B cell (primary cell): Measurements from ENCODE around the gene GALNT17. TPM values are rescaled to one million over a fixed set of nuclear protein-coding genes. Genes with fewer than 3 reads are reported as not detected.

Source experiments
- ATAC-seq: fragments of 200-7000 bp; cut with Tn5 transposase; one replicate; pipeline ENCODE4 v1.10.0; 2021; ENCODE audit warnings: low read depth, mild to moderate bottlenecking, moderate number of reproducible peaks, moderate library complexity
- CTCF ChIA-PET: fragments of 350-600 bp; sonication (Branson Sonifier 250); formaldehyde crosslinking; loops from one replicate; lab custom pipeline; 2021; ENCODE audit warnings: antibody characterized with exemption, inconsistent platforms; lab: Charles Lee
- POLR2A ChIA-PET: fragments of 350-600 bp; sonication (Branson Sonifier 250); formaldehyde crosslinking; loops from one replicate; lab custom pipeline; 2021; ENCODE audit warnings: antibody characterized with exemption; lab: Charles Lee
- DNase-seq: peaks from one replicate; pipeline ENCODE4 v3.0.0; 2013
- H2AFZ ChIP-seq: 2 replicates; pipeline ENCODE4 v1.6.1; 2012; ENCODE audit warnings: mild to moderate bottlenecking, low read depth, low read length; ENCODE audit not compliant: insufficient read depth, poor library complexity, severe bottlenecking
- H3K27ac ChIP-seq, 2 donors: 1 replicate in 1 of 2; 2 replicates in 1 of 2; pipeline ENCODE4 v1.5.1; 2012 to 2013; ENCODE audit warnings: low read length in 2 of 2, mild to moderate bottlenecking in 2 of 2, moderate library complexity in 1 of 2
- H3K27me3 ChIP-seq, 4 experiments: fragments of 200-600 bp in 1 of 4; sonication (generic) in 1 of 4; replicated peaks in 1 of 4; 1 replicate in 2 of 4; 2 replicates in 2 of 4; pipeline versions ENCODE4 v1.6.1 to v1.7.0; 2013 to 2016; ENCODE audit warnings: low read length in 3 of 4, mild to moderate bottlenecking in 2 of 4, mixed read lengths in 1 of 4, moderate library complexity in 1 of 4; ENCODE audit not compliant: insufficient read depth in 4 of 4, control insufficient read depth in 3 of 4; ENCODE audit errors: control extremely low read depth in 1 of 4
- H3K36me3 ChIP-seq, 2 experiments: replicated peaks in 1 of 2; 1 replicate in 1 of 2; 2 replicates in 1 of 2; pipeline versions ENCODE4 v1.6.1 to v1.7.1; 2013; ENCODE audit warnings: low read length in 1 of 2; ENCODE audit not compliant: insufficient read depth in 2 of 2, control insufficient read depth in 1 of 2; ENCODE audit errors: control extremely low read depth in 1 of 2, extremely low read depth in 1 of 2
- H3K4me1 ChIP-seq, 2 donors: fragments of 200-600 bp in 1 of 2; sonication (generic) in 1 of 2; 1 replicate in 1 of 2; 2 replicates in 1 of 2; pipeline versions ENCODE4 v1.5.1 to v1.6.1; 2013 to 2017; ENCODE audit warnings: low read length in 2 of 2; ENCODE audit not compliant: control insufficient read depth in 2 of 2, insufficient read depth in 2 of 2
- H3K4me2 ChIP-seq: replicated peaks from 2 replicates; pipeline ENCODE3; 2012; ENCODE audit warnings: mild to moderate bottlenecking, low read depth, low read length; ENCODE audit not compliant: poor library complexity, severe bottlenecking
- H3K4me3 ChIP-seq, 5 experiments: fragments of 200-600 bp in 1 of 5; sonication (generic) in 1 of 5; 1 replicate in 3 of 5; 2 replicates in 2 of 5; pipeline versions ENCODE4 v1.5.1 to v1.7.0; 2011 to 2016; ENCODE audit warnings: low read length in 4 of 5, mild to moderate bottlenecking in 4 of 5, low read depth in 2 of 5, control low read depth in 1 of 5, moderate library complexity in 1 of 5; ENCODE audit not compliant: insufficient read depth in 1 of 5; ENCODE audit errors: control extremely low read depth in 1 of 5, extremely low read depth in 1 of 5
- H3K79me2 ChIP-seq: fragments of 200-600 bp; sonication (generic); one replicate; pipeline ENCODE4 v1.6.0; 2016; ENCODE audit warnings: low read length; ENCODE audit not compliant: control insufficient read depth, insufficient read depth
- H3K9ac ChIP-seq: fragments of 200-600 bp; sonication (generic); 2 replicates; pipeline ENCODE4 v1.6.1; 2017; ENCODE audit warnings: mild to moderate bottlenecking, low read length, moderate library complexity
- H3K9me3 ChIP-seq, 3 donors: one replicate each; pipeline versions ENCODE4 v1.6.1 to v1.7.1; 2013; ENCODE audit warnings: low read length in 2 of 3; ENCODE audit not compliant: control insufficient read depth in 2 of 3, insufficient read depth in 1 of 3; ENCODE audit errors: control extremely low read depth in 1 of 3
- H4K20me1 ChIP-seq: 2 replicates; pipeline ENCODE4 v1.6.0; 2012; ENCODE audit warnings: mild to moderate bottlenecking, low read length; ENCODE audit not compliant: insufficient read depth, control insufficient read depth, poor library complexity, severe bottlenecking
- H3K27ac Mint-ChIP-seq: one replicate; pipeline ENCODE4 v1.8.0; 2021; ENCODE audit warnings: mixed read lengths
- H3K27me3 Mint-ChIP-seq: one replicate; pipeline ENCODE4 v1.8.0; 2021; ENCODE audit warnings: mixed read lengths
- H3K4me1 Mint-ChIP-seq: one replicate; pipeline ENCODE4 v1.8.0; 2021; ENCODE audit warnings: mixed read lengths
- H3K4me3 Mint-ChIP-seq: one replicate; pipeline ENCODE4 v1.8.0; 2021; ENCODE audit warnings: mixed read lengths
- H3K9me3 Mint-ChIP-seq: one replicate; pipeline ENCODE4 v1.8.0; 2022; ENCODE audit warnings: mixed read lengths; ENCODE audit not compliant: insufficient read depth
- CTCF ChIP-seq: fragments of 200-600 bp; IDR thresholded peaks from one replicate; pipeline ENCODE4 v1.8.0; 2022; ENCODE audit warnings: antibody characterized with exemption, mild to moderate bottlenecking
- EZH2 ChIP-seq: IDR thresholded peaks from 2 replicates; pipeline ENCODE4 v1.6.1; 2012; ENCODE audit warnings: borderline replicate concordance, low read depth, mild to moderate bottlenecking, moderate library complexity, low read length; ENCODE audit not compliant: insufficient read depth, poor library complexity, severe bottlenecking
- WGBS: methylation state at CpG from one replicate; pipeline ENCODE4 v1.1.5; 2013; ENCODE audit warnings: missing lambda C conversion rate; ENCODE audit not compliant: insufficient coverage; 5-methylcytosine and 5-hydroxymethylcytosine counted together
- intact Hi-C: fragments of 100-400 bp; cut with micrococcal nuclease; formaldehyde crosslinking; loops from one replicate; pipeline ENCODE4 v1.10.0; 2022
- polyA plus RNA-seq: library from polyadenylated mRNA; depleted of rRNA; stranded (reverse); fragments of >200 nt; gene quantifications from 2 replicates; pipeline ENCODE4 v1.2.3, GENCODE V29; 2012
- total RNA-seq, 2 donors: library from RNA; stranded (reverse); fragments of 120-200 nt in 1 of 2; gene quantifications; 1 replicate in 1 of 2; 2 replicates in 1 of 2; pipeline versions ENCODE4 v1.2.3 to v1.2.4, GENCODE V29; 2013 to 2022

The GALNT17 gene
- total and polyA plus RNA-seq, 2 donors (not counting 1 experiment from before 2014, with no cell fraction given) = not detected

GRCh38 chr7:71267734-71268469 is 136.0 kb downstream of the GALNT17 start:
- ATAC-seq (no peak), DNase-seq (no peak)
- no peak overlapping the region for H3K9ac ChIP-seq
- ChIA-PET CTCF (no interaction called here), POLR2A (no interaction called here)
- H3K36me3 ChIP-seq = no peaks in the 10 kb centered on the region
- Mint-ChIP-seq H3K4me1 (no peaks in the 10 kb centered on the region), H3K4me3 (no peak overlapping the region), H3K9me3 (peaks cover 20% of the 10 kb centered on the region), H3K27ac (no peak overlapping the region), H3K27me3 (no peaks in the 10 kb centered on the region)
- H3K4me1 ChIP-seq = no peaks in the 10 kb centered on the region
- H3K4me2 ChIP-seq = no peak overlapping the region
- no peak overlapping the region for H3K4me3 ChIP-seq
- TF ChIP-seq CTCF (no peak), EZH2 (no peak)
- intact Hi-C loops = no loop called here
- no peak overlapping the region for H3K27ac ChIP-seq
- no peaks in the 10 kb centered on the region for H3K27me3 ChIP-seq
- WGBS = 100% methylated on average over 1 of the region's 5 CpGs
- H3K79me2 ChIP-seq = no peaks in the 10 kb centered on the region
- H3K9me3 ChIP-seq = peaks cover 0 to 24% (median 2%) of the 10 kb centered on the region in 3 donors
- H2AFZ ChIP-seq = no peak overlapping the region
- no peaks in the 10 kb centered on the region for H4K20me1 ChIP-seq

GRCh38 chr7:71270558-71270957 is 138.6 kb downstream of the GALNT17 start:
- intact Hi-C loops = no loop called here
- no CpG with 5 or more reads among the region's 2 CpGs for WGBS
- H3K9me3 Mint-ChIP-seq = peaks cover 13% of the 10 kb centered on the region
- no peaks in the 10 kb centered on the region for H3K27me3 Mint-ChIP-seq
- H3K4me1 Mint-ChIP-seq = no peaks in the 10 kb centered on the region
- no peak overlapping the region for H3K27ac Mint-ChIP-seq
- Histone ChIP-seq H3K36me3 (no peaks in the 10 kb centered on the region), H3K27me3 (no peaks in the 10 kb centered on the region), H3K4me2 (no peak overlapping the region), H3K9ac (no peak overlapping the region), H4K20me1 (no peaks in the 10 kb centered on the region), H3K79me2 (no peaks in the 10 kb centered on the region), H3K4me3 (no peak overlapping the region), H2AFZ (no peak overlapping the region), H3K4me1 (no peaks in the 10 kb centered on the region), H3K9me3 (peaks cover 0 to 25% (median 4%) of the 10 kb centered on the region in 3 donors), H3K27ac (no peak overlapping the region)
- ATAC-seq = no peak
- CTCF ChIA-PET = no interaction called here
- POLR2A ChIA-PET = no interaction called here
- DNase-seq = no peak
- TF ChIP-seq CTCF (no peak), EZH2 (no peak)
- no peak overlapping the region for H3K4me3 Mint-ChIP-seq
